IMR-90 (cell line): ENCODE results near the gene PITX1.

Experiments
- BHLHE40 ChIP-seq: fragments of 150-350 bp; IDR thresholded peaks from 2 replicates; pipeline ENCODE4 v1.6.1; 2016; ENCODE audit warnings: mild to moderate bottlenecking, low read depth, low read length
- CEBPB ChIP-seq: IDR thresholded peaks from 2 replicates; pipeline ENCODE4 v1.6.1; 2012; ENCODE audit warnings: low read depth, low read length, improper control_type of control experiment
- ELK1 ChIP-seq: fragments of 150-350 bp; IDR thresholded peaks from 2 replicates; pipeline ENCODE4 v1.6.1; 2016; ENCODE audit warnings: low read depth, mild to moderate bottlenecking, low read length, moderate library complexity, borderline replicate concordance
- FOS ChIP-seq: fragments of 150-350 bp; IDR thresholded peaks from 2 replicates; pipeline ENCODE4 v1.6.1; 2016; ENCODE audit warnings: low read depth, low read length
- MAFK ChIP-seq: IDR thresholded peaks from 2 replicates; pipeline ENCODE4 v1.6.1; 2012; ENCODE audit warnings: low read depth, low read length, improper control_type of control experiment
- MXI1 ChIP-seq: IDR thresholded peaks from 2 replicates; pipeline ENCODE4 v1.6.1; 2012; ENCODE audit warnings: low read depth, mild to moderate bottlenecking, low read length, moderate library complexity, borderline replicate concordance
- NFE2L2 ChIP-seq: fragments of 150-350 bp; IDR thresholded peaks from 2 replicates; pipeline ENCODE4 v1.6.1; 2016; ENCODE audit warnings: low read depth, mild to moderate bottlenecking, low read length
- POLR2A ChIP-seq: IDR thresholded peaks from 2 replicates; pipeline ENCODE4 v1.6.1; 2012; ENCODE audit warnings: mild to moderate bottlenecking, low read depth, low read length
- RAD21 ChIP-seq: IDR thresholded peaks from 2 replicates; pipeline ENCODE4 v1.6.1; 2012; ENCODE audit warnings: low read length, improper control_type of control experiment
- RCOR1 ChIP-seq: IDR thresholded peaks from 2 replicates; pipeline ENCODE4 v1.6.1; 2012; ENCODE audit warnings: mild to moderate bottlenecking, low read length, improper control_type of control experiment; ENCODE audit not compliant: insufficient replicate concordance
- RFX5 ChIP-seq: IDR thresholded peaks from 2 replicates; pipeline ENCODE4 v1.8.0; 2012; ENCODE audit warnings: low read depth, mild to moderate bottlenecking, low read length, moderate library complexity
- SMC3 ChIP-seq: fragments of 150-350 bp; IDR thresholded peaks from 2 replicates; pipeline ENCODE4 v1.6.1; 2016; ENCODE audit warnings: low read depth, mild to moderate bottlenecking, antibody characterized with exemption, low read length, moderate library complexity
- USF2 ChIP-seq: fragments of 150-350 bp; IDR thresholded peaks from 2 replicates; pipeline ENCODE4 v1.6.1; 2017; ENCODE audit warnings: mild to moderate bottlenecking, antibody characterized with exemption, low read length, low read depth
- TF ChIP-seq, protein P1 (sequence below): conservative IDR thresholded peaks from 2 replicates; pipeline ENCODE4 v1.5.1; 2012; ENCODE audit warnings: mild to moderate bottlenecking, low read depth, low read length, improper control_type of control experiment

- no peak for TF ChIP-seq MXI1
- TF ChIP-seq, protein P1, sequence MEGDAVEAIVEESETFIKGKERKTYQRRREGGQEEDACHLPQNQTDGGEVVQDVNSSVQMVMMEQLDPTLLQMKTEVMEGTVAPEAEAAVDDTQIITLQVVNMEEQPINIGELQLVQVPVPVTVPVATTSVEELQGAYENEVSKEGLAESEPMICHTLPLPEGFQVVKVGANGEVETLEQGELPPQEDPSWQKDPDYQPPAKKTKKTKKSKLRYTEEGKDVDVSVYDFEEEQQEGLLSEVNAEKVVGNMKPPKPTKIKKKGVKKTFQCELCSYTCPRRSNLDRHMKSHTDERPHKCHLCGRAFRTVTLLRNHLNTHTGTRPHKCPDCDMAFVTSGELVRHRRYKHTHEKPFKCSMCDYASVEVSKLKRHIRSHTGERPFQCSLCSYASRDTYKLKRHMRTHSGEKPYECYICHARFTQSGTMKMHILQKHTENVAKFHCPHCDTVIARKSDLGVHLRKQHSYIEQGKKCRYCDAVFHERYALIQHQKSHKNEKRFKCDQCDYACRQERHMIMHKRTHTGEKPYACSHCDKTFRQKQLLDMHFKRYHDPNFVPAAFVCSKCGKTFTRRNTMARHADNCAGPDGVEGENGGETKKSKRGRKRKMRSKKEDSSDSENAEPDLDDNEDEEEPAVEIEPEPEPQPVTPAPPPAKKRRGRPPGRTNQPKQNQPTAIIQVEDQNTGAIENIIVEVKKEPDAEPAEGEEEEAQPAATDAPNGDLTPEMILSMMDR: no peak
- no peak for TF ChIP-seq USF2
- no peak for TF ChIP-seq CEBPB
- no peak for TF ChIP-seq RAD21
- TF ChIP-seq NFE2L2: no peak
- no peak for TF ChIP-seq RCOR1
- no peak for TF ChIP-seq RFX5
- no peak for TF ChIP-seq POLR2A
- no peak for TF ChIP-seq FOS
- TF ChIP-seq MAFK: no peak
- no peak for TF ChIP-seq BHLHE40
- no peak for TF ChIP-seq ELK1
- no peak for TF ChIP-seq SMC3
These were observed 33.6 kb upstream of the PITX1 start for GRCh38 chr5:135067587-135067986.
